ENCODE results near the gene MRGPRG.

- TF ChIP-seq CTCF (IDR thresholded peaks at IDR 0.05) (no peak), POLR2A (IDR thresholded peaks at IDR 0.05) (no peak), EP300 (IDR thresholded peaks at IDR 0.05) (no peak)
These were observed 12.3 kb upstream of the MRGPRG start for GRCh38 chr11:3230636-3231549.

Measured in tibial nerve (tissue), 4 donors.